H1 (cell line): ENCODE measurements around the gene PAIP2B. TPM values are rescaled to one million over a fixed set of nuclear protein-coding genes. Genes with fewer than 3 reads are reported as not detected.

ENCODE experiments used
- BCL11A ChIP-seq, 2 experiments: IDR thresholded peaks; one replicate each; pipeline ENCODE4 v1.6.1; 2011; ENCODE audit warnings: low read depth in 2 of 2, low read length in 2 of 2, mild to moderate bottlenecking in 2 of 2
- CHD7 ChIP-seq: fragments of 300-600 bp; sonication (generic); IDR thresholded peaks from 2 replicates; pipeline ENCODE4 v1.7.1; 2012; ENCODE audit warnings: low read length, moderate library complexity, mild to moderate bottlenecking, inconsistent platforms; ENCODE audit not compliant: insufficient replicate concordance
- EGR1 ChIP-seq: IDR thresholded peaks from 2 replicates; pipeline ENCODE4 v1.6.1; 2011; ENCODE audit warnings: low read depth, low read length, borderline replicate concordance
- HDAC2 ChIP-seq, 2 experiments: fragments of 300-600 bp in 1 of 2; sonication (generic) in 1 of 2; IDR thresholded peaks; 2 replicates each; pipeline ENCODE4 v1.6.1; 2011 to 2012; ENCODE audit warnings: low read depth in 2 of 2, low read length in 2 of 2, mild to moderate bottlenecking in 2 of 2, moderate library complexity in 2 of 2, borderline replicate concordance in 1 of 2, inconsistent platforms in 1 of 2
- HDAC6 ChIP-seq: IDR thresholded peaks from one replicate; pipeline ENCODE4 v1.7.1; 2012; ENCODE audit warnings: low read depth, mild to moderate bottlenecking, inconsistent platforms, low read length, moderate library complexity
- polyA plus RNA-seq, 7 experiments: library from polyadenylated mRNA; depleted of rRNA in 3 of 7; stranded (reverse) in 5 of 7; unstranded in 2 of 7; fragments of >200 nt in 5 of 7; fragments of 200-250 nt in 2 of 7; gene quantifications; 1 replicate in 5 of 7; 2 replicates in 1 of 7; 4 replicates in 1 of 7; pipeline versions ENCODE4 v1.2.1 to v1.2.3, GENCODE V29; 2011 to 2013; ENCODE audit warnings: missing spikeins in 2 of 7, mixed read lengths in 2 of 7
- total RNA-seq: library from RNA; stranded (reverse); fragmentation: NEBNext Ultra II Directional; extraction: Animal tissue kit (Norgen Biotek cat#: 25700); gene quantifications from 2 replicates; pipeline ENCODE4 v1.2.1, GENCODE V29; 2021

The PAIP2B gene
- total and polyA plus RNA-seq, 2 of the 8 experiments (the other 6 are each of a cell fraction or from before 2014, with no cell fraction given) = 8.4 to 31.3 TPM

GRCh38 chr2:71173096-71173495 lies 53.8 kb downstream of the PAIP2B start (continued):
- TF ChIP-seq CHD7 (no peak), BCL11A (IDR thresholded peaks at IDR 0.05; ENCODE audit: low read depth in 2 of 2, low read length in 2 of 2) (no peak), EGR1 (no peak), HDAC6 (no peak), HDAC2 (IDR thresholded peaks at IDR 0.05; ENCODE audit: borderline replicate concordance in 1 of 2, low read depth in 2 of 2, low read length in 2 of 2) (no peak)
